CD4-positive, alpha-beta T cell treated with Interleukin-1 beta for 1 hour (primary cell): Measurements from ENCODE around the gene ENTHD1.
"Not testable (repeated sequence)": the region's sequence is repeated elsewhere in the genome, so short reads cannot be mapped to it uniquely, and the experiment has no call there.

ENCODE experiments used
- DNase-seq, 2 donors: peaks; one replicate each; pipeline ENCODE4 v3.0.0-alpha.2; 2020 to 2022

Gene ENTHD1

DNA sequence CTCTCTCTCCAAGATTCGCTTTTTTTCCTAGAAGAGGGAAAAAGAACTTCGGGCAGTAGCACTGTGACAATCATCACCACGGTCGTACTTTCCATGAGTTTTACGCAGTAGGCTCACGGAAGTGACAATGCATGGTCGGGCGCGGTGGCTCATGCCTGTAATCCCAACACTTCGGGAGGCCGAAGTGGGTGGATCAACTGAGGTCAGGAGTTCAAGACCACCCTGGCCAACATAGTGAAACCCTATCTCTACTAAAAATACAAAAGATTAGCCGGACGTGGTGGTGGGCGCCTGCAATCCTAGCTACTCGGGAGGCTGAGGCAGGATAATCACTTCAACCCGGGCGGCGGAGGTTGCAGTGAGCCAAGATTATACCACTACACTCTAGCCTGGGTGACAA, 30.7 kb upstream of the ENTHD1 start:
- no peak for DNase-seq

DNA sequence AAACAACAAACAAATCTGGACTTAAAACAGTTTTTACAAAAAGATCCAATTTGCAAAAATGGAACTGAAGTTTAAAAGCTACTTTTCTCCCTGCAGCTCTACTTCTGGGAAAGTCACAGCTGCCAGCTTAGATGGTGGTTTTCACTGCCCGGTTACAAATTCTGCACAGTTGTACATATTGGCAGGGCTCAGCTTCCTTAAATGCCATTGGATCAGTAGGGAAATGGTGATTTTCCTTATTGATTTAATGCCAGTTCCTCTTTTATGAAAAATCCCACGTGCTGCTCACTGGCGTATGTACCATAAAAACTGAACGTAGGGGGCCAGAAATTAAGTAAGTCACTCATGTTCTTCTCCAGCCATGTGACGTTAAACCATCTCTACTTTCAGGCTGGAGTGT, 30.1 kb upstream of the ENTHD1 start:
- no peak for DNase-seq

DNA sequence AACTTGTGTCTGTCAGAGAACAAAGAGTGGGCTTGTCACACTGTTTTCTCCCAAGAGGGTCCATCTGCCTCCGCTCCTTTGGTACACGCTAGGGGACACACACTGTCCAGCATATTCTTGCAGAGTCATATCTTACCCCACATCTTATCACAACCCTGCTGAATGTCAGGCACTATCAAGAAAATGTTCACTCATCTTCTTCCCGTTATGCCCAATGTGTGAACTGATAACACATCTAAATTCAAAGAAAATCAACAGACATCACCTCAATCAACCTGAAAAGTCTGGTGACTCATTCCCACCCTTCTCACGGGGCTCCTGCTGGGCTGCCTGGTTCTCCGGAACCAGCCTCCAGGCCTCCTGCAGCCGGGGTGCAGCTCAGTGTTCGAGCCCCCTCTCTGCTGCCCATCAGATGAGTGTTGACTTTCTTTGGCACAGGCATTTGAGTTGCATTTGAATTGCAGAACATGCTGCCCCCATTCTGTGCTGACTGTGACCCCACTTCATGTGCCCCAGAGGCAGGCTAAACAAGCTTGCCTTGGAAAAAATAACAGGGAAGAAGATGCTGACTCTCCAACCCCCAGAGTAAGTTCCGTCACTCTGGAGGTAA, 26.7 kb upstream of the ENTHD1 start:
- DNase-seq = peak; percentile 22 to 50

DNA sequence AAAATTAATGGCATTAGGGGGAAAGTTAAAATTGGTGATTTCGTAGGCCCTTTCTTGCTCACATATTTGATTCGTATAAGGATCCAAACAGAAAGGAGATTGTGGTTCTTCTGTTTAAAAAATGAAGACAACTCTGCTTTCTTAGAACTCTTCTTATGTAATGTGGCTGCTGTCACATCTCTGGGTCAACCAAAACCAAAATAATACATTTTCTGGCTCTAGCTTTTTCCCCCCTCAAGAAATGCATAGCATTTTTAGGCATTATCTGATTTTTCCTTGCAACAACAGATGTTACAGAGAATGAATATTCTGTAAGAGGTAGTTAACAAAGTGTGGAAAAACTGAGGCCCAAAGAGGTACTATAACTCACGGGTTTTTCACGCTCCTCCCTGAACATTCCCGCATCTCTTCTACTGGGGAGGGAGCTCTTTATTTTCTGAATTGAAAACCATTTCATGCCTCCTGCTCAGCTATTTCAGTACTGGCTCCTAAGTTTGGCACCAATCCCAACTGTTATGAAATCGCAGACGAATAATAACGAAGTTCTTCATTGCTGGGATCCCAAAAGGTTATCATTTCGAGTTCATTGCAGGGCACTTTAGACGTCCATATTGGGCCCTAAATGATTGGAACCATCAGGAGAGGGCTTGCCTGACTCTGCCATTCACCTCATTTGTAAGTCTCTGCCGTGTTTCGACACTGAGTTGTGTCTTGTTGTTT, 24.4 kb upstream of the ENTHD1 start:
- no peak for DNase-seq

DNA sequence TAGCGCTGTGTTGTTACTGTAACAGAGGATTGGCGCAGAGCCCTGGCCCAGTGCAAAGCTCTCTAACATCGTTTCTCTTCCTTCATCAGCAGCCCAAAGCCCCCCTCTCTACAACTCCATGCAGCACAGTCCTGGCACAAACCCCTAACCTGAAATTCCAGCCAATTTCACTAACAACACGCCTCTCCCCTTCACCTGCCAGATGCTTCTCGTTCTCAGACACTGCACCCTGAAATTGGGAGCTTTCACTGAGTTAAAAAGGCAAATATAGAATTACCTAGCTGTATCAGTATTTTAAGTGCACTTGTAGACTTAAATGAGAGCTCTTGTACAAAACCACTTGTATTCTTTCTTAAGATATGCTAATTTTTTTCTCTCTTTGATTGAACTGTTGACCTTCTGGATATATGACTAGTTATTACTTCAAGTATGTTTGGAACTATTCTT, 23.7 kb upstream of the ENTHD1 start:
- DNase-seq = no peak

DNA sequence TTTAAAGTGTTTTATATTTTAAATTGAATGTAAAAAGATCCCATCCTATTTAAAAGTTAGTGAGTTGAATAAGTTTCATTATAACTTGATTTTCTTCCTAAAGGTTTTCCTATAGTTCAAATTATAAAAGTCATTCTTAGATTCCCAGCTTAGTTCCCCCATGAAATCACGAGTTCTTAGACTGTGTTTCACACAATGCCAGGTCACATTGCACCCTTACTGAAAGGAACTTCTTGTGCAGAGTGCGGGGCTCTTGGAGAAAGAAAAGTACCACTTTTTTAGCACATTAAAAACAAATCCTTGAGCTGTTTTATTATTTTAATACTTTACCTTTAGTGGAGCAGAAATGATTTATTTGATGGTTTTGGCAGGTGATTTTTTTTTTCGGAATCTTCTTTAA, 22.9 kb upstream of the ENTHD1 start:
- no peak for DNase-seq

DNA sequence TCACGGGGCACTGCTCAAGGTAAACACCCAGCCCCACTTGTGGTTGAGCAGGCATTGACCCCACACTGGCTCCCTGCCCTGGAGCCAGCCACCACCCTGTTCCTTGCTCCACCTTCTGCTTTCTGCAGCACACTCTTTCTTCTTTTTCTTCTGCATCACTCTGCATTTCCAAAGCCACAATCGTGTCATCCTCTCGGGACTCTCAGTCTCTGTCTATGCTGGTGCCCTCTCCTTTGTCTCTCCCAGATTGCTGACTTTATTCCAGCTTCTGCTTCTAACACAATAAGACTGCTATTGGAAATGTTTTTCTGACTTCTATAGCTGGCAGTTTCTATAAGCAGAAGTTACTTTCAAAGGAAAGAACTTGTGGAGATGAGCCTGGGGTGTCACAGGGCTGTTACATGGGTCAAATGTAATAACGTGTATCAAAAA, 21.8 kb upstream of the ENTHD1 start:
- DNase-seq = no peak

DNA sequence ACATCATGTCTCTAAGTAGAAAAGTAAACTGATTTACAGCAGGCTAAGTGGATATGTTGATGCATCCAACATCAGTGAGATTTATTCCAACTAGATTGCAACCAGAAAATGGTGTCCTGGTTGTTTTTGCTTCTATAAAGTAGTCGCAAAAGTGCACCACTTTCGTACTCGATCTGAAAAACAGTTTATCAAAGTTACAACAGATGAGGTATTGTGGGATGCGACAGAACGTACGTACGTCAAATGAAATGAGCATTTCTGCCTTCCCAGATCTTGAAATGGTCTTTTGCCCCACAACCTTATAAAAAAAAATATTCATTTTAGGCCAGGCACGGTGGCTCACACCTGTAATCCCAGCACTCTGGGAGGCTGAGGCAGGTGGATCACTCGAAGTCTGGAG, 21.0 kb upstream of the ENTHD1 start:
- no peak for DNase-seq

DNA sequence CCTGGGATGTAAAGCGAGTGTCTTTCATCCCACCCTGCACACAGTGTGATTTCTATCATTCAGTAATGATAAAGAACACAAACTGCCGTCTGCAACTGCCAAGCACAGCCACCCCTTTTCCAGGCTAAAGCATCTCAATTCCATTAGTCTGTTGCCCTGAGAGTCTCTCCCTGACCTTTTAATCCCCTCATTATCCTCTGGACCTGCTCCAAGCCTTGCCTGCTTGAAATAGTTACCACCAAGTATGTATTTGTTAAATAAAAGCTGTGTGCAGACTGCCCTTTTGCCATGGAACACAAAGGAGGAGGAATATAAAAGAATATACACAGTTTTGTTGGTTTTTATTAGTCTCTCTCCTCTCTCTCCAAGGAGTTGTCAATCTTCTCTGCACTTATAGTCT, 20.3 kb upstream of the ENTHD1 start:
- no peak for DNase-seq

DNA sequence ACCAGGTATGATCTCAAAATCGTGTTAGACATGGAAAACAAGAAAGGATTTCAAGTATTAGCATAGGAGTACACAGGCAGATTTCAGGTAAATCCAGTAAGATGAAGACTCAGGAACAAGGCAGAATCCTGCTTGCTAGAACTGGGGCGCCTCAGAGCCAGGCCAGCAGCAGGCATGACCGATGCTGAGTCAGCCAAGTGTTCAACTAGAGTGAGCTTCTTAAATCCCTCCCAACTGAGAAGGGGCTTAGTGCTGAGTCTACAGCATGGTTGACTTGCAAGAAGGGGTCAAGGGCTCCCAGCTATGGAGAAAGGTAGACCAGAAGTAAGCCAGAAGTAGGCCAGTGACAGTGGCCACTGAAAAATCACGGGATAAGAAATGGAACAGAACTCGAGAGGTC, 19.8 kb upstream of the ENTHD1 start:
- no peak for DNase-seq

DNA sequence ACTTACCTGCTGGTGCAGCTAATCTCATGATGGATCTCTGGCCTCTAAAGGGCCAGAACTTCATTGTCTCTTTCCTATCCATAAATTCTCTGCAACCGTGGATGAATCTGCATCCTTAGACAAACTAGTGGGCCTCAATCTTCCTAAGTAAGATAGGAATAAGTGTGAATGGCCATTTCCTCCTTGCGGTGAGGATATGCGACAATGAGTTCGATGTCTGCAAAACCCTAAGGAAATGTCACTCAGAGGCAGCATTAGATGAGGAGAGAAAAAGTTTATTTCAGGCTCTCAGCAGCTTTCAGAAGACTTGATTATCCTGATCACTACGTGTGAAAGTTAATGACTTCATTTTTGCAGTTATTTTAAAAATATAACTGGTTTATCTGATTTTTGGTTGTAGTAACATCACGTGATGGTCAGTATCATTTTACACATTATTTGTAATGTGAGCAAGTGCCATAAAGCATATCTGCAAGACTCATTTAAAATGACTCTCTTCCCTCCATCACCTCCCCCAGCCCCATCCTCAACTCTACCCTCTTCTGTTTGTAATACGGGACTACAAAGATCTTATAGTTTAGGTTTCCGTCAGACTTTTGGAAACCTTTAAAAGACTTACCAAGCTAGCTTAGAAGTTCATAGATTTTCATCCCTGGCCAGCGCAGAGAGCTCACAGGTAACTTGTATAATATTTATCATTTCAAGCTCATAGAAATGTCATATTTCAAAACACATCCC, 17.5 kb upstream of the ENTHD1 start:
- no peak for DNase-seq

DNA sequence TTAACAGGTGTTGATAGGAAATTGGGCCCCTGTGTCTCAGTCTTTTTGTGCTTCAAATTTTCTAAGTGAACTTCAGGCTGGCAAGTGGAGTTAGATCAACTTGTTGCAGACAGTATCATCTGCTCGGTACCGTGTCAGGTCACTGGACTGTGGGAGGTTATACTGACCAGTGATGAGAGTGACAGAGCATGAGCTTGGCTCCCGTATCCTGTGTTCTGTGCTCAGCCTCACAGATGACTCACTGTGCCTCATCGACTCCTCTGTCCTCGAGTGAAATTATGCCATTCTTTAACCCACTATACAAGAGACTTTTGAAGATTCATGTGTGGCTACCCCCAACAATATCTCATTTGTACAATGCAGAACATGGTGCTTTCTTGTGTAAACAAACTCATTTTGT, 15.2 kb upstream of the ENTHD1 start:
- no peak for DNase-seq

DNA sequence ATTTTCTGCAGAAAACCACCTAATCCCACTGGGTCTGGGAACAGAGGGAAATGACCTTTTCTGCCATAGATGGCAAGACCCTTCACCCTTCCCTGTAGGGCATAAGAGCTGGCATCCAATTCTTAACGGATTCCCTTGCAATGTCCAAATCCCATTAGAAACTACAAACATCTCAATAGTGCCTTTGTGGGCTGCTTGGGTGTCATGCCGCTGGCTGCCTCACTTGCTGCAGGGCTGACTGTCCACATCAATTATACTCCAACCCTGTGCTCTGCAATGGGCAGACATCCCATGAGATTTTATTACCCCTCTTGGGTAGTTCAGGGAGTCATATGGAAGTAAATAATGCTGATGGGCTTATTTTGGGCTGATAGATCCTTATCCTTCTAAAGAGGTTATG, 14.6 kb upstream of the ENTHD1 start:
- no peak for DNase-seq

DNA sequence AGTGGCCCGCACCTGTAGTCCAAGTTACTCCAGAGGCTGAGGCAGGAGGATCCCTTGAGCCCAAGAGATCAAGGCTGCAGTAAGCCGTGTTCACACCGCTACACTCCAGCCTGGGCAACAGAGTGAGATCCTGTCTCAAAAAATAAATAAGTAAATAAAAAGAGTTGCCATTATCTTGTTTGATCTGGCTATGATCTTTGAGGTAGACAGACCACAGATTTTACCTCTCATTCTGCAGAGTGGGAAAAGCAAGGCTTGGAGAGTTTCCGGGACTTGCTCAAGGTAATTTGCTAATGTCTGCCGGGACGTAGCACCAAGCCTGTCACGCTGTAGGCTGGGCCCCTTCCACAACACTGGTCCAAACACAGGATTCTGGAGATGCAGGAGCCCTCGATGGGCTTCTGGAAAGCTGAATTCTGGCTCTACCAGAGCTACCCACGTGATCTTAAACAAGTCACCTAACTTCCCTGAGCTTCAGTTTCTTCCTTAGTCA, 14.1 kb upstream of the ENTHD1 start:
- DNase-seq = peak in 1 of 2 donors; percentile 52

DNA sequence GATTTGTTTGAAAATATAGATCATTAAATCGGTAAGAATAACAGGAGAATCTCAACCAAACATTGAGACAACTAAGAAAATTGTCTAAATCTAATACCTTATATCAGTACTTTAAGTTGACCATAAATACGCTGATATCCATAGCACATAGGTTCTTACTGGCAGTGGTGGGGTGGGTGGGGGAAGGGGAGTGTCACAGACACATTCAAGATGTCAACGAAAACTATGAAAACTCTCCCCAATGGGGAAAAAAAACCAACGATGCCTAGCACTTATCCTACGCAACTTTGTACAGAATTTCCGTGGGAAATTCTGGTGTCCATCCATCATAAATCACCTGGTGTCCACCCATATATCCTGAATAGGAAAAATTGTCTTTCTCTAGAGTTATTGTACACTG, 13.5 kb upstream of the ENTHD1 start:
- no peak for DNase-seq

DNA sequence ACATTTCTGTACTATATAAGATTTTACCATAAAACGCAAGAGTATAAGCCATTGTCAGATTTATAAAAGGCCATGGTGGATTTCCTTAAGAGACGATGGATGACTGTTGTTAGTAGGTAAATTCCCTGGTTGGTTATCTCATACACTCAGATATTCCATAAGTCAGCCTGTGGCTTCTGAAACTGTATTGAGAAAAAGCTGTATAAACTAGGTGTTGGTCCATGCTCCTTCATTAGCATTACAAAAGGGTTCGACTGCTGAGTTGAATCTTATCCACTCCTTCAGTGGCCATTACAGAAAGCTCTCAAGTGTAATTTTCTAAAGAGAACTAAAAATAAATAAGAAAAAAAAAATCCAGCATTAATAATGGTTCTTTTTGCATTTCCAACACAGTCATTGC, 12.6 kb upstream of the ENTHD1 start:
- no peak for DNase-seq

DNA sequence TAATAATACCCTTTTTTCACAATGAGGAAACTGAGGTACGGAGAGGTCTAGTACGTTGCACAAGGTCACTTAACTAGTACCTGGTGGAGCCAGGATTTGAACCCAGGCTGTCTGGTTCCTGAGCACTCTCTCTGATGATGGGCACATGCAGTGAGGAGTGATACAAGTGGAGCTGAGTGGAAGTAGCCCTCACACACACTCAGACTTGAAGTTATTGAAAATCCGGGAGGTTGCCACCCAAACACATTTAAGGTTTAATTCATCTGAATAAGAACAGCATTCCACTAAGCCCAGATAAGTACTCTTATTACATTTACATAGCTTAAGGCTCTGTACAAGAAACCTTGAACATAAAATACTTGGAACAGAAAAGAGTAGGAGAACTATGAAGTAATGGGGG, 12.1 kb upstream of the ENTHD1 start:
- no peak for DNase-seq

DNA sequence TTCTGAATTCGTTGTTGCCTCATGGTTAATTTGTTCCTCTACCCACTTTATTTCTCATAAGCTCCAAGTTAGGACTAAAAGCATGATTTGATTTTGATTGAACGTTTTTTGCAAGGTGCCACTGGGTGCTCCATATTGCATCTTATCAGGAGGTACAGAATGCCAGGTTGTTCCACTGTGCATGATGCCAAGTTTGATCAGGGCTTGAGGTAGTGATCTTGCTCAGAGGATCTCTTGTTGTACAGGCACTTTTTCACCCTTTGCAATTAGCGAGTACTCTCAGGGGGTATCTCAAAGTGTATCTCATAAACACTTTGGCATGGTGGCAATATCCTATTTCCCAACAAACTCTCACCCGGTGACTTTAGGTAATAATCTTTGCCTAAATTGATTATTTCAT, 11.3 kb upstream of the ENTHD1 start:
- no peak for DNase-seq

DNA sequence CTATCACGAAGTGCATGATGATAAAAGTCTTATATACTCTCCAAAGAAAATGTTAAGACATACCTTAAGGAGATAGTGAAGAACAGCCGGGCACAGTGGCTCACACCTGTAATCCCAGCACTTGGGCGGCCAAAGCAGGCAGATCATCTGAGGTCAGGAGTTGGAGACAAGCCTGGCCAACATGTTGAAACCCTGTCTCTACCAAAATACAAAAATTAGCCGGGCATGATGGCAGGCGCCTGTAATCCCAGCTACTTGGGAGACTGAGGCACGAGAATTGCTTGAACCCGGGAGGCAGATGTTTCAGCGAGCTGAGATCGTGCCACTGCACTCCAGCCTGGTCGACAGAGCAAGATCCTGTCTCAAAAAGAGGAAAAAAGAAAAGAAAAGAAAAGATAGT, 10.5 kb upstream of the ENTHD1 start:
- DNase-seq = not testable (repeated sequence)

DNA sequence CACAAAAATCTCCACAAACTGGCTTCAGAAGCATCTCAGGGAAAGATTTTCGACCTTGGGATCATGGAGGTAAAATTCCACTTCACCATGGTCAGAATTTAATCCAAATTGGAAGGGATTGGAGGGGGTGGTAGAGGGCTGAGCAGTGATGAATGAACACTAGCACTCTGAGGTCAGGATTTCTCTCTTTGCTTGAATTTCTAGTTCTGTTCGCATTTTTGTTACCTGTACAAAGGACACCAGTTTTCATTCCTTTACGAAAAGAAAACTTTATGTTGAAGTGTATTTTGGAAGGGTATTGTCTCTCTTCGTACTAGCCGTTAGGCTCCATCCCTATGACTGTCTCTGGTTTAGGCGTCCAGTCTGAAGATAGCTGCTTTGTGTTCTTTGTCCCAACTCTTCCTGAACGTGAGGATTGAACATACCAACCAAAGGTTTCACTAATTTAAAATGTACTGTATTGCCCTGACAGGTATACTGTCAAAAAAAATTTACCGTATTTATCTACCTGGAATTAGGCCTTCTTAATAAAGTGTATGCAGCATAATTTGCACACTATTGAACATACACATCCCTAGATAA, 8.1 kb upstream of the ENTHD1 start:
- no peak for DNase-seq

DNA sequence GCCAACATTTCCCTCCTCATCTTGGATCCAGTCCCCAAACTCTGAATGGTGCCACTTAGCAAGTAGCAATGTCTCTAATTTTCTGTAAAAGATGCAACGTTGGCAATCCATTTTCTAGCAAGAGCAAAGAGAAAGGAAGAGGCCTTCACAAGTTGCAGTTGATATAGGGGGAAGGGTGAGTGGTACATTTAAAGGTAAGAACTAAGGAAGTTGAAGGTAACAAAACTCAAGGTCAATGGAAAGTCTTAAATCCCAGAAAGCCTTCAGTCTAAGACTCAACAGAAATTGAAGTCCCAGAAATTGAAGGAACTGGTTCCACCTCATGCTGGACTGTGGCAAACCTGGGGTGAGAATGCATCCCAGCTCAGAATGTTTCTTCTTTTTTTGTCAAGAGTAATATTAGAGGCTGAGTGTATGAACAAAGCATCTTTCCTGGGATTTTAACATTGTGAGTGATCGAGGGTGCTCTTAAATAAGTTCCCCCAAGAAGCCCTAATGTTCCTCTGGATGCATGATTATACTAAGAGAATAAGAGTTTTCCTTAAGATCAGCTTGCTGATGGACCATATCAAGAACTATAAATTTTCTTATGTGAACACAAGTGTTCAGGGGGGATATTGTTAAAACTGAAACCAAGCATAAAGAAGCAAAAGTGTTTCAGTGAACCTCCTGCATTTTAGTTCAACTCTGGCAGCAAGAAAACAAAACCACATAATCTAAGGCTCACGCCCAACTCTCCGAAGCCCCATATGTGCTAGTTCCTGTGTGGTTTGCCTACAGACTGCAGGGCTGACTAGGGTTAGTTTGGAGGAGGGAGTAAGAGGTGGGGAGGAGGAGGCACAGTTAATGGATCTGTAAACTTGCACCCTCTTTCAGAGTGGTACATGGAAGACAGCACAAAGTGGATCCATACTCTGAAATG, 7.0 kb upstream of the ENTHD1 start, which contains the start of gene GRAP2:
GRAP2 (plus strand) TSS at position 779 of the 922 bp plus-strand sequence. CDS start 46,023 bp downstream, outside the sequence.
- DNase-seq = peak; percentile 76 to 85

DNA sequence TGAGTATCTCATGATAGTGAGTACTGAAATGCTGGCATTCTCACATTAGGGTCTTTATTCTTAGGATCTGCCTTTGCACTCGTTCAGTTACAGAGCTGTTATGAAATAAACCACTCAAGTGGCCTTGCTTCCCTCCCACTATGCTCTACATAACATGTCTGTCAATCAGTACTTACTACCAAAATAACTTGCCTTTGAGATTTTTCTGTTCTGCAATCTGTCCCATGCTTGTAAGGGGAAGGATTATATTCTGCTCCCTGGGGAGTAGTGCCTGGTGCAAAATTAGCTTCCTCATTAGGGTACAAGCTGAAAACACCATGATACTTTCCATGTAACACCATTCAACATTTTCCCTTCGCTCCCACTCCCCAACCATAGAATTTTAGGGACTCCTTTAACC, 5.4 kb upstream of the ENTHD1 start:
- no peak for DNase-seq
